Aorta (tissue), 5 donors: ENCODE results near the gene XPO5. TPM values are rescaled to one million over a fixed set of nuclear protein-coding genes. Genes with fewer than 3 reads are reported as not detected.
"Not testable (repeated sequence)": the region's sequence is repeated elsewhere in the genome, so short reads cannot be mapped to it uniquely, and the experiment has no call there.

Experiments used
- ATAC-seq: fragments of 200-7000 bp; cut with Tn5 transposase; one replicate; pipeline ENCODE4 v1.9.1; 2022; ENCODE audit warnings: moderate library complexity; ENCODE audit not compliant: low FRiP score
- DNase-seq, 2 donors: peaks; one replicate each; pipeline ENCODE4 v3.0.0-alpha.2; 2020
- H3K27ac ChIP-seq, 2 donors: one replicate each; pipeline ENCODE4 v1.5.1; 2013; ENCODE audit warnings: low read length in 2 of 2, mild to moderate bottlenecking in 2 of 2, moderate library complexity in 2 of 2, control low read depth in 1 of 2, inconsistent platforms in 1 of 2, low read depth in 1 of 2
- H3K27me3 ChIP-seq, 2 donors: one replicate each; pipeline ENCODE4 v1.6.1; 2013; ENCODE audit warnings: control low read depth in 1 of 2, low read length in 1 of 2, mild to moderate bottlenecking in 1 of 2, moderate library complexity in 1 of 2; ENCODE audit not compliant: insufficient read depth in 2 of 2, control insufficient read depth in 1 of 2
- H3K36me3 ChIP-seq, 2 donors: one replicate each; pipeline ENCODE4 v1.6.1; 2013; ENCODE audit warnings: control low read depth in 1 of 2, low read length in 1 of 2, mild to moderate bottlenecking in 1 of 2; ENCODE audit not compliant: insufficient read depth in 2 of 2, control insufficient read depth in 1 of 2
- H3K4me1 ChIP-seq, 2 donors: one replicate each; pipeline ENCODE4 v1.6.1; 2013; ENCODE audit warnings: low read length in 2 of 2, control low read depth in 1 of 2, mild to moderate bottlenecking in 1 of 2, moderate library complexity in 1 of 2; ENCODE audit not compliant: insufficient read depth in 2 of 2, control insufficient read depth in 1 of 2
- H3K4me3 ChIP-seq, 2 donors: one replicate each; pipeline ENCODE4 v1.5.1; 2013; ENCODE audit warnings: low read length in 2 of 2, control low read depth in 1 of 2, mild to moderate bottlenecking in 1 of 2
- H3K9me3 ChIP-seq: one replicate; pipeline ENCODE4 v1.6.1; 2013; ENCODE audit warnings: mild to moderate bottlenecking, low read length; ENCODE audit not compliant: control insufficient read depth
- WGBS, 2 donors: extraction: QIAGEN DNeasy Blood & Tissue Kit; methylation state at CpG; one replicate each; pipeline ENCODE4 v1.1.7; 2013; 5-methylcytosine and 5-hydroxymethylcytosine counted together
- intact Hi-C, 2 donors: fragments of 100-400 bp; cut with DNase I; formaldehyde crosslinking; loops; one replicate each; pipeline versions ENCODE4 v1.14.2 to v1.15.0; 2022
- polyA plus RNA-seq, 2 donors: library from polyadenylated mRNA; stranded (reverse); fragments of 200-250 nt; gene quantifications; one replicate each; pipeline ENCODE4 v1.2.3, GENCODE V29; 2013
- total RNA-seq, 2 donors: library from RNA; stranded (reverse); fragmentation: NEBNext Ultra II Directional; extraction: Animal tissue kit (Norgen Biotek cat#: 25700); gene quantifications; one replicate each; pipeline ENCODE4 v1.2.1, GENCODE V29; 2021
- donor health status: healthy with polysubstance abuse.
- donor health status: Bipolar disorder and iron deficiency.
- donor health status: DM: no; HTN: no; CAD: no.
- donor health status: DM: no; HTN: no; CAD: no.
- donor health status: DM: yes; HTN: yes; CAD: no.

The XPO5 gene
- total and polyA plus RNA-seq, 4 donors, result 2.6 to 30.6 (median 16.7) TPM

GRCh38 chr6:43575105-43575771 lies 600 bp downstream of the XPO5 start:
- no peak overlapping the region for H3K27ac ChIP-seq
- intact Hi-C loops, result no loop called here
- peak overlapping the region; percentile 36 to 47 for H3K4me3 ChIP-seq
- H3K27me3 ChIP-seq, result no peaks in the 10 kb centered on the region
- H3K9me3 ChIP-seq, result no peaks in the 10 kb centered on the region
- peaks cover 0 to 5% of the 10 kb centered on the region in 2 donors for H3K4me1 ChIP-seq
- ATAC-seq (peak; percentile 76), DNase-seq (peak; percentile 67 to 87)
- H3K36me3 ChIP-seq, result peaks cover 0 to 2% of the 10 kb centered on the region in 2 donors
- WGBS, 2 donors, result 1% methylated on average over 37 to 38 of the region's 38 CpGs

- intact Hi-C loops, result no loop called here
- Histone ChIP-seq H3K36me3 (peaks cover 4 to 5% of the 10 kb centered on the region in 2 donors), H3K4me1 (peaks cover 0 to 2% of the 10 kb centered on the region in 2 donors), H3K27ac (no peak overlapping the region), H3K27me3 (no peaks in the 10 kb centered on the region), H3K9me3 (no peaks in the 10 kb centered on the region), H3K4me3 (no peak overlapping the region)
- ATAC-seq (no peak), DNase-seq (no peak)
- WGBS, 2 donors, result 95% methylated on average over 4 of the region's 4 CpGs
Observed at GRCh38 chr6:43572015-43572414, 3.8 kb downstream of the XPO5 start.

- intact Hi-C loops, result no loop called here
- Histone ChIP-seq H3K9me3 (no peaks in the 10 kb centered on the region), H3K4me1 (no peaks in the 10 kb centered on the region), H3K27ac (no peak overlapping the region), H3K27me3 (no peaks in the 10 kb centered on the region), H3K4me3 (no peak overlapping the region), H3K36me3 (peaks cover 4 to 8% of the 10 kb centered on the region in 2 donors)
- DNase-seq (no peak), ATAC-seq (no peak)
- WGBS, 2 donors, result 92 to 93% methylated on average over 5 of the region's 5 CpGs
Observed at GRCh38 chr6:43570876-43571441, 4.9 kb downstream of the XPO5 start.

GRCh38 chr6:43559328-43559727 lies 16.5 kb downstream of the XPO5 start:
- intact Hi-C loops, result no loop called here
- Histone ChIP-seq H3K27me3 (no peaks in the 10 kb centered on the region), H3K4me1 (no peaks in the 10 kb centered on the region), H3K4me3 (no peak overlapping the region), H3K9me3 (no peaks in the 10 kb centered on the region), H3K27ac (no peak overlapping the region), H3K36me3 (peaks cover 16 to 20% of the 10 kb centered on the region in 2 donors)
- DNase-seq (no peak), ATAC-seq (no peak)

- DNase-seq, ATAC-seq, H3K27ac ChIP-seq, intact Hi-C loops, H3K27me3 ChIP-seq, H3K9me3 ChIP-seq, H3K4me1 ChIP-seq, H3K4me3 ChIP-seq: not testable (repeated sequence)
- H3K36me3 ChIP-seq, result peaks cover 13 to 16% of the 10 kb centered on the region in 2 donors
- WGBS, 2 donors, result 95 to 96% methylated on average over 7 of the region's 7 CpGs
Observed at GRCh38 chr6:43557620-43558019, 18.2 kb downstream of the XPO5 start.

GRCh38 chr6:43547222-43547621 lies 28.6 kb downstream of the XPO5 start:
- no peak for ATAC-seq
- intact Hi-C loops, result no loop called here
- Histone ChIP-seq H3K36me3 (peaks cover 7 to 8% of the 10 kb centered on the region in 2 donors), H3K4me3 (no peak overlapping the region), H3K4me1 (no peaks in the 10 kb centered on the region), H3K27ac (no peak overlapping the region), H3K27me3 (no peaks in the 10 kb centered on the region), H3K9me3 (no peaks in the 10 kb centered on the region)
- WGBS, 2 donors, result 55 to 79% methylated on average over 3 of the region's 3 CpGs
- no peak for DNase-seq

GRCh38 chr6:43544461-43544860 lies 31.4 kb downstream of the XPO5 start:
- ATAC-seq, result no peak
- H3K36me3 ChIP-seq, result peaks cover 4 to 5% of the 10 kb centered on the region in 2 donors
- intact Hi-C loops, result no loop called here

GRCh38 chr6:43541774-43542471 lies 33.9 kb downstream of the XPO5 start:
- Histone ChIP-seq H3K36me3 (no peaks in the 10 kb centered on the region), H3K4me3 (no peak overlapping the region), H3K4me1 (no peaks in the 10 kb centered on the region), H3K27ac (no peak overlapping the region), H3K27me3 (no peaks in the 10 kb centered on the region), H3K9me3 (no peaks in the 10 kb centered on the region)
- no peak for ATAC-seq
- intact Hi-C loops, result no loop called here
- 94 to 96% methylated on average over 8 of the region's 8 CpGs for WGBS, 2 donors
- DNase-seq, result no peak

More at GRCh38 chr6:43544461-43544860, 31.4 kb downstream of the XPO5 start:
- 61 to 62% methylated on average over 4 of the region's 4 CpGs for WGBS, 2 donors
- Histone ChIP-seq H3K4me1 (no peaks in the 10 kb centered on the region), H3K9me3 (no peaks in the 10 kb centered on the region), H3K27me3 (no peaks in the 10 kb centered on the region), H3K27ac (no peak overlapping the region), H3K4me3 (no peak overlapping the region)
- no peak for DNase-seq

GRCh38 chr6:43540507-43540906 lies 35.3 kb downstream of the XPO5 start:
- Histone ChIP-seq H3K4me1 (no peaks in the 10 kb centered on the region), H3K9me3 (no peaks in the 10 kb centered on the region), H3K27me3 (no peaks in the 10 kb centered on the region), H3K36me3 (no peaks in the 10 kb centered on the region), H3K4me3 (no peak overlapping the region), H3K27ac (no peak overlapping the region)
- DNase-seq (no peak), ATAC-seq (no peak)
- intact Hi-C loops, result no loop called here
- WGBS, 2 donors, result 97% methylated on average over 5 of the region's 5 CpGs
